Chondrocyte (in vitro differentiated cells): Measurements from ENCODE around the gene SRGAP1. TPM values are rescaled to one million over a fixed set of nuclear protein-coding genes. Genes with fewer than 3 reads are reported as not detected.

Experiments used
- DNase-seq: peaks from one replicate; pipeline ENCODE4 v3.0.0; 2021; ENCODE audit warnings: mixed read lengths, low spot score
- H3K27ac Mint-ChIP-seq: one replicate; pipeline ENCODE4 v1.8.0; 2021; ENCODE audit warnings: mild to moderate bottlenecking, moderate library complexity, mixed read lengths; ENCODE audit not compliant: unreplicated experiment
- H3K27me3 Mint-ChIP-seq: 2 replicates; pipeline ENCODE4 v1.8.0; 2021; ENCODE audit warnings: low read depth, mixed read lengths
- H3K36me3 Mint-ChIP-seq: 2 replicates; pipeline ENCODE4 v1.8.0; 2021; ENCODE audit warnings: low read depth, mixed read lengths
- H3K4me1 Mint-ChIP-seq: 2 replicates; pipeline ENCODE4 v1.8.0; 2021; ENCODE audit warnings: low read depth, mild to moderate bottlenecking, mixed read lengths
- H3K4me3 Mint-ChIP-seq: one replicate; pipeline ENCODE4 v1.8.0; 2021; ENCODE audit warnings: mild to moderate bottlenecking, moderate library complexity, mixed read lengths; ENCODE audit not compliant: unreplicated experiment
- H3K9me3 Mint-ChIP-seq: 2 replicates; pipeline ENCODE4 v1.8.0; 2021; ENCODE audit warnings: low read depth, mixed read lengths
- total RNA-seq: library from RNA; stranded (reverse); gene quantifications from 3 replicates; pipeline ENCODE4 v1.2.1, GENCODE V29; 2021
- TF ChIP-seq, protein P1 (sequence below): fragments of 200-600 bp; sonication (generic); IDR thresholded peaks from 2 replicates; pipeline ENCODE4 v1.5.0; 2021; ENCODE audit warnings: antibody characterized with exemption, mild to moderate bottlenecking, moderate library complexity

SRGAP1 gene
- total RNA-seq, 1 donor from 2014 or later: 13.2 TPM

DNA sequence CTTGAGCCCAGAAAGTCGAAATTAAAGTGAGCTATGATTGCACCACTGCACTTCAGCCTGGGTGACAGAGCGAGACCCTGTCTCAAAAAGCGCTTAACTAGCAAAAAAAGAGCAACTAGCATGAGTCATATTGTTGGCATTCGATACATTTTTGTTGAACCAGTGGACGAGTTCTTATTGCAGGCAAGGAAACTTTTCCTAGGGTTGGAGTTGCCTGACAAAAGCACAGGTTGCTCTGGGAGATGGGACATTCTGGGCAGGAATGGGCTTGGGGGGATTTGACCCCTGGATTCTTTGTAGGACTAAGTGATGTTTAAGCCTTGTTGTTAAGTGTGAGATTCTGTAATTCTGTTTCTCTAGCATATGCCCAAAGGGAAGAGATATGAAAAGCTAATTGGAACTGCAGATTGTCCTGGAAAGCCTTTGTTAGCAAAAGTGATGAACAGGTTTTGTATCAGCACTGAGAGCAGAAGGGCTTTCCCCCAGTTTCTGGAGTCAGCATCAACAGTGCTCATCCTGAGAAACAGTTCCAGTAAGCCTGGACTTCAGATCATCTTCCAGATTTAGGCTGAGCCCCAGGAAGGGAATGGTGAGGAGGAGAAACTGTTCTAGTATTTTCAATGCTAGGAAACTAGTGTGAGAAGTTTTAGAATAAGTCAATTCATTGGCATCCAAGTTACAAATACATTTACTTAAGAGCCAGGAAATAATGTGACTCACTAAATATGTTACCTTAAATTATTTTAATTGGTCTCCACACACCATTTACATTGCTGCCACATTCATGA lies 123.1 kb downstream of the SRGAP1 start:
- Mint-ChIP-seq H3K4me1 (peaks cover 42% of the 10 kb centered on the region), H3K9me3 (no peaks in the 10 kb centered on the region), H3K27me3 (no peaks in the 10 kb centered on the region), H3K4me3 (no peak overlapping the region), H3K27ac (peak overlapping the region; percentile 67), H3K36me3 (no peaks in the 10 kb centered on the region)
- TF ChIP-seq, protein P1, sequence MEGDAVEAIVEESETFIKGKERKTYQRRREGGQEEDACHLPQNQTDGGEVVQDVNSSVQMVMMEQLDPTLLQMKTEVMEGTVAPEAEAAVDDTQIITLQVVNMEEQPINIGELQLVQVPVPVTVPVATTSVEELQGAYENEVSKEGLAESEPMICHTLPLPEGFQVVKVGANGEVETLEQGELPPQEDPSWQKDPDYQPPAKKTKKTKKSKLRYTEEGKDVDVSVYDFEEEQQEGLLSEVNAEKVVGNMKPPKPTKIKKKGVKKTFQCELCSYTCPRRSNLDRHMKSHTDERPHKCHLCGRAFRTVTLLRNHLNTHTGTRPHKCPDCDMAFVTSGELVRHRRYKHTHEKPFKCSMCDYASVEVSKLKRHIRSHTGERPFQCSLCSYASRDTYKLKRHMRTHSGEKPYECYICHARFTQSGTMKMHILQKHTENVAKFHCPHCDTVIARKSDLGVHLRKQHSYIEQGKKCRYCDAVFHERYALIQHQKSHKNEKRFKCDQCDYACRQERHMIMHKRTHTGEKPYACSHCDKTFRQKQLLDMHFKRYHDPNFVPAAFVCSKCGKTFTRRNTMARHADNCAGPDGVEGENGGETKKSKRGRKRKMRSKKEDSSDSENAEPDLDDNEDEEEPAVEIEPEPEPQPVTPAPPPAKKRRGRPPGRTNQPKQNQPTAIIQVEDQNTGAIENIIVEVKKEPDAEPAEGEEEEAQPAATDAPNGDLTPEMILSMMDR: no peak
- no peak for DNase-seq

DNA sequence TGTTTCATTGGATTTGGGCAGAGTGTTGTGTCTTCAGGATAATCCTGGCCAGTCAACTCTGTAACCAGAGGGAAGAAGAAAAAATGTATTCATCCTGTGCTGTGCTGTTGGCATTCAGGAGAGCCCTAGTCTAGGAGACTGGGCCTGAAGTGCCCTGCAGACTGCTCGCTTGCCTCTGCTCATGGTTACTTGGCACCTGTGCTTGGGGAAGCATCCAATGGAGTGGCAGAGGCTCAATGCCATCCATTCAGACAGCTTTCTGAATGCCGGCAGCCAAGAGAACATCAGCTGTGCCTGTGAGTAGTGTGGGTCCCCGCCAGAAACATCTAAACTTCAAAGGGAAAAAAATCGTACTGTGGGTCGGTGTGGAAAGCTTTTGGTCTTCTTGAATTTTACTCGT lies 124.2 kb downstream of the SRGAP1 start:
- no peaks in the 10 kb centered on the region for H3K36me3 Mint-ChIP-seq
- peaks cover 39% of the 10 kb centered on the region for H3K4me1 Mint-ChIP-seq
- H3K4me3 Mint-ChIP-seq: no peak overlapping the region
- no peaks in the 10 kb centered on the region for H3K9me3 Mint-ChIP-seq
- no peak overlapping the region for H3K27ac Mint-ChIP-seq
- H3K27me3 Mint-ChIP-seq: no peaks in the 10 kb centered on the region
- TF ChIP-seq, protein P1: no peak
- no peak for DNase-seq

DNA sequence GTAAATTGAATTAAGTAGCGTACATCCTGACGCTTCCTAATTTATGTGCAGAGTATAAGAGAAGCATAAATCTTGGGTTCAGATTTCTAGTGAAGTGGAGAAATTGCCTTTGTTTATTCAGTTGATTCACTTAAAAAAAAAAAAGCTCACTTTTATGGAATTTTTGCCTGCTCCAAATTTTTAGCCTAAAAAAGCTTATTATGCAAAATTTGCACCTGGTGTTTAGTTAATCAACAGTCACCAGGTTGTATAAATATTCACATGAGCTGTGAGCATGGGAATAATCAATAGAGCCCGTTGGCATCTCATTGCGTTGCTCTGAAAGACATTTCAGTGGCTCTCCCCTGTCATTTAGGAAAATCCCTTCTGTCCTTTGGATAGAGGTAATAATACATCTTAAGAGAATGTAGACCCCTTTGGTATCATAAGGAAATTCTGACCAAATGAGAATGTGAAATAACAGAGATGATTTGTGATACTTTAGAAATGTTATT lies 132.4 kb downstream of the SRGAP1 start:
- peaks cover 4% of the 10 kb centered on the region for H3K36me3 Mint-ChIP-seq
- H3K27ac Mint-ChIP-seq: no peak overlapping the region
- no peak overlapping the region for H3K4me3 Mint-ChIP-seq
- no peaks in the 10 kb centered on the region for H3K27me3 Mint-ChIP-seq
- peaks cover 31% of the 10 kb centered on the region for H3K4me1 Mint-ChIP-seq
- TF ChIP-seq, protein P1: no peak
- H3K9me3 Mint-ChIP-seq: peaks cover 6% of the 10 kb centered on the region
- DNase-seq: no peak

DNA sequence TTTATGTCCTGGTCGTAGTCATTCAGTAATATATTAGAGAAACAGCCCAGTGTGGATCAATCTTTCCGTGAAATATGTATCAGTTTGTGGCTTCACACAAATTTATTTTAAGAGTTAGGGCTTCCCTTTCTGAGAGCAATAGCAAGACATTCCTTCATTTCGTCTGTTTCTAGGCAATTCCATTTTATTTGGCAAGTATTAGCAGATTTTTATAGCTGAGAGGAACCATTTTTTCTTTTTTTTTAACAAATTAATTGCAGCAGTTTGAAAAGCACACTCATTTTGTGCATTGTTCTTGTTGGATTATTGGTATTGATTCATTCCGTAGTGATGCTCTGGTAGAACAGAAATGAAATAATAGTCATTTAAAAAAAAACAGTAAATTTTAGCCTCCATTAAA lies 132.9 kb downstream of the SRGAP1 start:
- H3K27me3 Mint-ChIP-seq: no peaks in the 10 kb centered on the region
- no peak for DNase-seq
- no peak overlapping the region for H3K4me3 Mint-ChIP-seq
- H3K27ac Mint-ChIP-seq: no peak overlapping the region
- TF ChIP-seq, protein P1: no peak
- peaks cover 4% of the 10 kb centered on the region for H3K36me3 Mint-ChIP-seq
- H3K9me3 Mint-ChIP-seq: peaks cover 6% of the 10 kb centered on the region
- peaks cover 33% of the 10 kb centered on the region for H3K4me1 Mint-ChIP-seq

DNA sequence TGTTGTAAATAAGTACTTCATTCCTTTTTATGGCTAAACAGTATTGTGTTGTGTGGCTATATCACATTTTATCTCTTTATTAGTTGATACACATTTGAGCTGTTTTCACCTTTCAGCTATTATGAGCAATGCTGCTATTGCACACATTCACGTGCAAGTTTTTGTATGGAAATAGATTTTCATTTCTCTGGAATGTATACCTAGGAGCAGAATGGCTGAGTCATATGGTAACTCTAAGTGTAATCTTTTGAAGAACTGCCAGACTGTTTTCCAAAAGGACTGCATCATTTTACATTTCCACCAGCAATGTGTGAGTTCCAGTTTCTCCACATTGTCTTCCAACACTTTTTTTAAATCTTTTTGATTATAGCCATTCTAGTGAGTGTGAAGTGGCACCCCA lies 134.0 kb downstream of the SRGAP1 start:
- TF ChIP-seq, protein P1: no peak
- no peak overlapping the region for H3K4me3 Mint-ChIP-seq
- DNase-seq: no peak
- peaks cover 4% of the 10 kb centered on the region for H3K36me3 Mint-ChIP-seq
- peaks cover 43% of the 10 kb centered on the region for H3K4me1 Mint-ChIP-seq
- H3K9me3 Mint-ChIP-seq: peaks cover 6% of the 10 kb centered on the region
- H3K27ac Mint-ChIP-seq: peak overlapping the region; percentile 45
- no peaks in the 10 kb centered on the region for H3K27me3 Mint-ChIP-seq
